ENCODE measurements around the gene KDM2A.
"Not testable (repeated sequence)": the region's sequence is repeated elsewhere in the genome, so short reads cannot be mapped to it uniquely, and the experiment has no call there.

KDM2A gene

DNA sequence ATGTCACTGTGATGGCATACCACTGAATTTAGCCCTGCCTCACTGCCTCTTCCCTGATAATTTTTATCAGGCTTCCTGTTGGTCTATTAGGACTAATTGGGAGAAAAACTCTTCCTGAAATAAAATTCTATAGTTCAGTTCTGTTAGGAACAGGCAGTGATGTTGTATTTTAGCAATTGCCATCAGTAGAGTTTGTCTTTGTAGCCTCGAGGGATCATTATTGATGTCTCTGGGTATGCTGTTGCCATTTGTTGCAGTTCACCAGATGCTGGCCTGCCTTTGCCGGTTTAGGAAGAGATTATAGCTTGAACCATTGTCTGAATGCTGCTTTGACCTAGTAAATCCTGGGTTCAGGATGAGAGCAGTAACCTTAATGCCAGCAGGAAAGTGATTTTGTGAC is 41.0 kb downstream of the KDM2A start:
- TF ChIP-seq, protein P1, sequence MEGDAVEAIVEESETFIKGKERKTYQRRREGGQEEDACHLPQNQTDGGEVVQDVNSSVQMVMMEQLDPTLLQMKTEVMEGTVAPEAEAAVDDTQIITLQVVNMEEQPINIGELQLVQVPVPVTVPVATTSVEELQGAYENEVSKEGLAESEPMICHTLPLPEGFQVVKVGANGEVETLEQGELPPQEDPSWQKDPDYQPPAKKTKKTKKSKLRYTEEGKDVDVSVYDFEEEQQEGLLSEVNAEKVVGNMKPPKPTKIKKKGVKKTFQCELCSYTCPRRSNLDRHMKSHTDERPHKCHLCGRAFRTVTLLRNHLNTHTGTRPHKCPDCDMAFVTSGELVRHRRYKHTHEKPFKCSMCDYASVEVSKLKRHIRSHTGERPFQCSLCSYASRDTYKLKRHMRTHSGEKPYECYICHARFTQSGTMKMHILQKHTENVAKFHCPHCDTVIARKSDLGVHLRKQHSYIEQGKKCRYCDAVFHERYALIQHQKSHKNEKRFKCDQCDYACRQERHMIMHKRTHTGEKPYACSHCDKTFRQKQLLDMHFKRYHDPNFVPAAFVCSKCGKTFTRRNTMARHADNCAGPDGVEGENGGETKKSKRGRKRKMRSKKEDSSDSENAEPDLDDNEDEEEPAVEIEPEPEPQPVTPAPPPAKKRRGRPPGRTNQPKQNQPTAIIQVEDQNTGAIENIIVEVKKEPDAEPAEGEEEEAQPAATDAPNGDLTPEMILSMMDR (IDR thresholded peaks at IDR 0.05; ENCODE audit: low read depth, low read length) = no peak
- DNase-seq (ENCODE audit: extremely low read depth, low read depth) = no peak

DNA sequence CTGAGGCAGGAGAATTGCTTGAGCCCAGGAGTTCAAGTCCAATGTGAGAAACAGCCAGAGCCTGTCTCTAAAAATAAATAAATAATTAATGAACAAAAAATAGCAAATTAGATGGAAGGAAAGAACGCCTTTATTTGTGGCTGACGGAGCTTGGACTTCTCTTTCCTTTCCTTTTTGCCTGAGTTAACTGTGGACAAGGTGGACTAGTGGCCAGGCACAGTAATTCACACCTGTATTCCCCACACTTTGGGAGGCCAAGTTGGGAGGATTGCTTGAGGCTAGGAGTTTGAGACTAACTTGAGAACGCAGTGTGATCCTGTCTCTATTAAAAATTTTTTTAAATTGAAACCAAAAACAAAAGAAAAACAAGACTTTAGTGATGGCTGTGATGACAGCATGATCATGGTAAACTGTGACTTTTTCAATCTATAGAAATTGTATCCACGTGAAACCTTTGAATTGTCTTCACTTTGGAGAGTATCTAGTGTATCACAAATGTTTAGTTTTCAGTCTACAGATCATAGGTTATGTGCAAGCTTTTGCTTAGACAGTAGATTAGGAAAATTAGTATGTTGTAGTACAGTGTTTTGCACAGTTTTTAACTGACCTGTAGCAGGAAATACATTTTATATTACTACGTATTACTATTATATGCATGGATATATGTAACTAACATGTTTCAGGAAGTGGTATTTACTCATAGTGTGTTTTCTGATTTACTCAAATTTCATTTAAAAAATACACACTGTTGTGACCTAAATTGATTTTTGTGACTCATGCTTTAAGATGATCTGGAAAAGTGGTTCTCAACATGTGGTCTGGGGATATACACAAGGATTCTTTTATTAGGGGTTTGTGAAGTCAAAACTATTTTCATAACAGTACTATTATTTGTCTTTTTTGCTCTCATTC is 42.1 kb downstream of the KDM2A start:
- no peak for DNase-seq (ENCODE audit: extremely low read depth, low read depth)
- TF ChIP-seq, protein P1 (IDR thresholded peaks at IDR 0.05; ENCODE audit: low read depth, low read length) = no peak

DNA sequence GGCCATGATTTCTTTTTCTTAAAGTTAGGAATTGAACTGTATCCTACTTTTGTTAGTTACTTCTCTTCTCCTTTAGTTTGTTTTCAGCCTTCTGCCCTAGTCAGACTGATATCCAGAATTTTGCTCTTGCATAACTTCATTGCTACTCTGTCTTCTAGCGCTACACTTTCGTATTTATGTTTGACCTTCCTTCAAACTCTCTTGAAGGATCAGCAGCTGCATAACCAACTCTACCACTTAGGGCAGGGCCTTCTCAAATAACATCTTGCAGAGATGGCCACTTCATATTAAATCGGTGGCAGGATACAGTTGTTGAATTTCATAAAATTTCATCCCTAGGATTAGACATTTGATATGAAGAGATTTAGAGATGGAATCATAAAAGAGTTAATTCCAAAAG is 43.9 kb downstream of the KDM2A start:
- no peak for DNase-seq (ENCODE audit: extremely low read depth, low read depth)
- TF ChIP-seq, protein P1 (IDR thresholded peaks at IDR 0.05; ENCODE audit: low read depth, low read length) = no peak

DNA sequence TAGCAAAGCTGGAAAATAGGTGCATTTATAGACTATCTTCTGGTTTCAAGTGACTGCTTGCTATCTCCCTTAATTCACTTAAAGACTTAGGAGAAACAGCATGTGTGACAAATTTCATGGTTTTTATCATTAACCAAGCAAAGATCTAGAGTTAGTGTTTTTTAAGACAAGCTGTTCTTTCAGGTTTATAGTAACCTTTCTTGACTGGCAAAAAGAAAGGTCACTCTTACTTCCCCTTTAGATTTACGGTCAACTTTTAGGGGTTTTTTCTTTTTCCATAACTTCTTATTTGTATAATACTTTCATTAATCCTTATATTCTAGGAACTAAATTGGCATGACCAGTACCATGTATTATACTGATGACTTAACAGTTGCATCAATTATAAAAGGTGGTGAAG is 46.6 kb downstream of the KDM2A start:
- TF ChIP-seq, protein P1 (IDR thresholded peaks at IDR 0.05; ENCODE audit: low read depth, low read length) = no peak
- DNase-seq (ENCODE audit: extremely low read depth, low read depth) = no peak

DNA sequence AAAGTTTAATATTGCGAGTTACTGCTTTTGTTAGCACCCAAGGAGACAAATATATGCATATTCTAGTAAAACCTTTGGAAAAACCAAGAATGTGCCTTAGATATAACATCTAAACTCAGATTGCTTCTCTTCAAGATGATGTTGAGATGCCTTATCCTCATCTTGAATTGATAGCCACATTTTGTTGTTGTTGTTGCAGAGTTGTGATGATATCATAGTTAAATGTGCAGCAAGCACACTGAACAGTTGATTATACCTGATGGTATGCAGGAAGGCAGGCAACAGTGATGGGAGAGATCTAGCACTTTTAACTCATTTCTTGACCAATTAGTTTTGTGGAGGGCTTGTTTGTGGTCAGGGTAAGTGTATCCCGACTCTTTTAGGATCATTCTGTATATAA is 48.0 kb downstream of the KDM2A start:
- DNase-seq (ENCODE audit: extremely low read depth, low read depth) = no peak
- TF ChIP-seq, protein P1 (IDR thresholded peaks at IDR 0.05; ENCODE audit: low read depth, low read length) = no peak

DNA sequence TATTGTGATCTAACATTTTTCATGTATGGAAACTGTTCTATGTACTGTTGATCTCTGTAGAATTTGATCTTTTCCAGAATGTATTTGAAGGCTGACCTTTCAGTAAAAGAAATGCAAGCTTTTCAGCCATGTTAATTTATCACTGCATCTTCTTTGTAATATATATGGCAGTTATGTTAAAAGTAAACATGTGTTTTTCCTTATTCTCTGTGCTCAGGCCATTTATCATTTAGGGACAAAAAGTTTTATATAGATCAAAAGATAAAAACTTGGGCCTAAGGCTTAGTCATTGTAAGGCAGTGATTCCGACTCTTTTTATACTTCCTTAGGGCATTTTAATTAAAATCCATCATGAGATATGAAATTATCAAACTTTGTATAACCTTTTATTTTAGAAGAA is 48.7 kb downstream of the KDM2A start:
- DNase-seq (ENCODE audit: extremely low read depth, low read depth) = no peak
- TF ChIP-seq, protein P1 (IDR thresholded peaks at IDR 0.05; ENCODE audit: low read depth, low read length) = no peak

DNA sequence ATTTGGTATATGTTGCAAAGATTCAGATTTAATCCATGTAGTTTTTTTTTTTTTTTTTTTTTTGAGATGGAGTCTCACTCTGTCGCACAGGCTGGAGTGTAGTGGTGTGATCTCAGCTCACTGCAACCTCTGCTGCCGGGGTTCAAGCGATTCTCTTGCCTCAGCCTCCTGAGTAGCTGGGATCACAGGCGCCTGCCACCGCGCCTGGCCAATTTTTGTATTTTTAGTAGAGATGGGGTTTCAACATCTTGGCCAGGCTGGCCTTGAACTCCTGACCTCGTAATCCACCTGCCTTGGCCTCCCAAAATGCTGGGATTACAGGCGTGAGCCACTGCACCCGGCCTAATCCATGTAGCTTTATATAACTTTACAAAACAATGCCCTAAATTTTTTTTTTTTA is 49.8 kb downstream of the KDM2A start:
- DNase-seq (ENCODE audit: extremely low read depth, low read depth) = not testable (repeated sequence)

DNA sequence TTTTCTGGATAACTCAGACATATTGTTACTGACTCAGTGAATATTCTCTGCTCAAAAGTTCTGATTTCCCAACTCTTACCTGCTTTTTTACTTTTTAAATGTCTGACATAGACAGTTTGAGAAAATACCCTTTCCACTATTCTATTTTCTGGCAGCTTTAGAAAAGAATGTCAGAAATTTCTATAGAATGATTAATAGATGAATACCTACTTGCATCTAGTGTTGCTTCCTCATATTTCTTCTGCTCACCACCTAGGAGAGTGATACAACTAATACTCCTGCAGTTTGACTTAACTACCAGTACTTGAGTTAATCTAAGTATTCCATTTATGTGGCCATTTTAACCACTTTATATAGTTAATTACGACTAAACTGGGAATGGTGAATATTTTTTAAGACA is 55.2 kb downstream of the KDM2A start:
- no peak for DNase-seq (ENCODE audit: extremely low read depth, low read depth)
- TF ChIP-seq, protein P1 (IDR thresholded peaks at IDR 0.05; ENCODE audit: low read depth, low read length) = no peak

Measured in AG09319 (cell line).